ENCODE results near the gene SCYL1.
"Not testable (repeated sequence)": the region's sequence is repeated elsewhere in the genome, so short reads cannot be mapped to it uniquely, and the experiment has no call there.

Gene SCYL1

DNA sequence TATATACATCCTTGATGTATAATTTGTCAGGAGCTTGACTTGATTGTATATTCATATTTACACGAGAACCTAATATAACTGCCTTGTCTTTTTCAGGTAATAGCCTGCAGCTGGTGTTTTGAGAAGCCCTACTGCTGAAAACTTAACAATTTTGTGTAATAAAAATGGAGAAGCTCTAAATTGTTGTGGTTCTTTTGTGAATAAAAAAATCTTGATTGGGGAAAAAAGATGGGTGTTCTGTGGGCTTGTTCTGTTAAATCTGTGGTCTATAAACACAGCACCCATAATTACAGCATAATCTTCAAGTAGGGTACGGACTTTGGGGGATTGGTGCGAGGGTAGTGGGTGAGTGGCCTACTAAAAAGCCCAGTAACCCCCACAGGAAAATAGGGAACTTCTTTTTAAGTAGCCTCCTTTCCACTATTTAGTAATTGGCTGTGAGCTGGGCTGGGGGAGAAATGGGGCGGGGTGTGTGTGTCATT is 18.6 kb upstream of the SCYL1 start:
- no peak for DNase-seq

GRCh38 chr11:65506772-65507505 is 17.9 kb upstream of the SCYL1 start:
- DNase-seq: no peak

DNA sequence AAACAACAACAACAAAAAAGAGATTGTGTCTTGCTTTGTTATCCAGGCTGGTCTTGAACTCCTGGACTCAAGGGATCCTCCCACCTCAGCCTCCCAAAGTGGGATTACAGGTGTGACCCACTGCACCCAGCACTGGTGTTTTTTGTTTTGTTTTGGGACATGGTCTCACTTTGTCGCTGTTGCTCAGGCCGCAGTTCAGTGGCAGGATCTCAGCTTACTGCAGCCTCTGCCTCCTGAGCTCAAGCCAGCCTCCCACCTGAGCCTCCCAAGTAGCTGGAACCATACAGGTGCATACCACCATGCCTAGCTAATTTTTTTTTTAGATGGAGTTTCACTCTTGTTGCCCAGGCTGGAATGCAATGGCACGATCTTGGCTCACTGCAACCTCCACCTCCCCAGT is 12.6 kb upstream of the SCYL1 start:
- DNase-seq: not testable (repeated sequence)

DNA sequence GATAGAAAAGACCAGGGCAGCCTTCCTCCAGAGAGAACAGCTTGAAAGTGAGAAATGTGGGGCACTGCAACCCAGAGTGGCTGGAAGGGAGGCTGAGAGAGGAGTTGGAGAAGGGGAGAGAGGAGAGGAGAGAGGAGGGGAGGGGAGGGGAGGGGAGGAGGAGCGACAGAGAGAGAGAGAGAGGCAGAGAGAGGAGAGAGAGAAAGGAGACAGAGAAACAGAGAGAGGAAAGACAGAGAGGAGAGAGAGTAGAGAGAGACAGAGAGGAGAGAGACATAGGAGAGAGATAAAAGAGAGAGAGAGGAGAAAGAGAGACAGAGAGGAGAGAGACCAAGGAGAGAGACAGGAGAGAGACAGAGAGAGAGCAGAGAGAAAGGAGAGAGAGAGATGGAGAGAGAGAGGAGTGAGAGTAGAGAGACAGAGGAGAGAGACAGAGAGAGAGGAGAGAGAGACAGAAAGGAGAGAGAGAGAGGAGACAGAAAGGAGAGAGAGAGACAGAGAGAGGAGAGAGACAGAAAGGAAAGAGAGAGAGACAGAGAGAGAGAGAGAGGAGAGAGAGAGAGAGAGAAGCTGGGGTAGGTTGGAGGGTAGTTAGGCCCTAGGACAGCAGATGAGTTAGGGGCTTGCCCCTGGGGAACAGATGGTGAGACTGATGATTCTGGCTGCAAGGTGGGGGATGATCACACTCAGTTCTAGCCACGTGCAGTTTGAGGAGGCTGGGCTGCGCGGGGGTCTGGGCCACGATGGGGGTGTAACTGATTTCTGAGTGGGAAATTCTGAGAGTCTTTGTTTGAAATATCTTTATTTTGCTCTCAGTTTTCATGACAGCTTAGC is 8.5 kb upstream of the SCYL1 start:
- no peak for DNase-seq

DNA sequence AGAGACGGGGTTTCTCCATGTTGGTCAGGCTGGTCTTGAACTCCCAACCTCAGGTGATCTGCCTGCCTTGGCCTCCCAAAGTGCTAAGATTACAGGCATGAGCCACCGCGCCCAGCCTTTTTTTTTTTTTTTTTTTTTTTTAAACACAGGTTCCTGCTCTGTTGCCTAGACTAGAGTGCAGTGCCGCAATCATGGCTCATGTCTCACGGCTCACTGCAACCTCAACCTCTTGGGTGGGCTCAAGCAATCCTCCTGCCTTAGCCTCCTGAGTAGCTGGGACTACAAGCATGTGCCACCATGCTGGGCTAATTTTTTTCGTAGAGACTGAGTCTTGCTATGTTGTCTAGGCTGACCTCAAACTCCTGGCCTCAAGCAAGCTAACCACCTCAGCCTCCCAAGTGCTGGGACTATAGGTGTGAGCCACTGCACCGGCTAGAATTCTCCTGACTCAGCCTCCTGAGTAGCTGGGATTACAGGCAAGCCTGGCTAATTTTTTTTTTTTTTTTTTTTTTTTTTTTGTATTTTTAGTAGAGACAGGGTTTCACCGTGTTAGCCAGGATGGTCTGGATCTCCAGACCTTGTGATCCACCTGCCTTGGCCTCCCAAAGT is 5.8 kb upstream of the SCYL1 start:
- DNase-seq: not testable (repeated sequence)

DNA sequence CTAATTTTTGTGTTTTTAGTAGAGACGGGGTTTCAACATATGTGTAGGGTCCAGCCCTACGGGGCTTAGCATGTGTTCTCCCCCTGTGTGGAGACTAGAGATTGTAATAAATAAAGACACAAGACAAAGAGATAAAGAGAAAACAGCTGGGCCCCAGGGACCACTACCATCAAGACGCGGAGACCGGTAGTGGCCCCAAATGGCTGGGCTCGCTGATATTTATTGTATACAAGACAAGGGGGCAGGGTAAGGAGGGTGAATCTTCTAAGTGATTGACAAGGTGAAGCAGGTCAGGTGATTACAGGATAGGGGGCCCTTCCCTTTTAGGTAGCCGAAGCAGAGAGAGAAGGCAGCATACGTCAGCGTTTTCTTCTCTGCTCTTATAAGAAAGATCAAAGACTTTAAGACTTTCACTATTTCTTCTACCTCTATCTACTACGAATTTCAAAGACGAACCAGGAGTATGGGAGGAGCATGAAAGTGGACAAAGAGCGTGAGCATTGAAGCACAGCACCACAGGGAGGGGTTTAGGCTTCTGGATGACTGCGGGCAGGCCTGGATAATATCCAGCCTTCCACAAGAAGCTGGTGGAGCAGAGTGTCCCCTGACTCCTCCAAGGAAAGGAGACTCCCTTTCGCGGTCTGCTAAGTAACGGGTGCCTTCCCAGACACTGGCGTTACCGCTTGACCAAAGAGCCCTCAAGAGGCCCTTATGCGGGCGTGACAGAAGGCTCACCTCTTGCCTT is 2.9 kb upstream of the SCYL1 start:
- DNase-seq: not testable (repeated sequence)

GRCh38 chr11:65522718-65523630 is 1.9 kb upstream of the SCYL1 start:
- not testable (repeated sequence) for DNase-seq

DNA sequence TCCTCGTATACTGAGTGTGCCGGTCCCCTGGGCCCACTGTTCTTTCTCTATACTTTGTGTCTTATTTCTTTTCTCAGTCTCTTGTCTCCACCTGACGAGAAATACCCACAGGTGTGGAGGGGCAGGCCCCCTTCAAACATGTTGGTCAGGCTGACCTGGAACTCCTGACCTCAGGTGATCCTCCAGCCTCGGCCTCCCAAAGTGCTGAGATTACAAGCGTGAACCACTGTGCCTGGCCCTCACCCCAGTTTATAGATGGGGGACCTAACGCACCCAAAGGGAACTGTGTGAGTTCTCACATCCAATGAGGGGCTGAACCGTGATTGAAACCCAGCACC is 1.3 kb upstream of the SCYL1 start:
- DNase-seq: not testable (repeated sequence)

- DNase-seq: no peak
Measured at GRCh38 chr11:65524014-65524740, 706 bp upstream of the SCYL1 start.

- DNase-seq: no peak
Measured at GRCh38 chr11:65525546-65526480, 930 bp downstream of the SCYL1 start.

DNA sequence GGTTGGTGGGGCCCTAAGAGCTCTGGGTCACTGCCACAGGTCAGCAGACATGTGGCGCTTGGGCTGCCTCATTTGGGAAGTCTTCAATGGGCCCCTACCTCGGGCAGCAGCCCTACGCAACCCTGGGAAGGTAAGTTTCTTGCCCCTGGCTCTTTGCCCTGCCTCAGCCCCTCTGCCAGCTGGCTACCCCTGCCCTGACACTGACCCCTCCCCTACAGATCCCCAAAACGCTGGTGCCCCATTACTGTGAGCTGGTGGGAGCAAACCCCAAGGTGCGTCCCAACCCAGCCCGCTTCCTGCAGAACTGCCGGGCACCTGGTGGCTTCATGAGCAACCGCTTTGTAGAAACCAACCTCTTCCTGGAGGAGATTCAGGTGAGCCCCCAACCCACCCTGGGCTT is 1.9 kb downstream of the SCYL1 start:
- DNase-seq: no peak

- DNase-seq: no peak
Measured at GRCh38 chr11:65528819-65529350, 4.0 kb downstream of the SCYL1 start.

- DNase-seq: no peak
Measured at GRCh38 chr11:65529475-65530156, 4.7 kb downstream of the SCYL1 start.

DNA sequence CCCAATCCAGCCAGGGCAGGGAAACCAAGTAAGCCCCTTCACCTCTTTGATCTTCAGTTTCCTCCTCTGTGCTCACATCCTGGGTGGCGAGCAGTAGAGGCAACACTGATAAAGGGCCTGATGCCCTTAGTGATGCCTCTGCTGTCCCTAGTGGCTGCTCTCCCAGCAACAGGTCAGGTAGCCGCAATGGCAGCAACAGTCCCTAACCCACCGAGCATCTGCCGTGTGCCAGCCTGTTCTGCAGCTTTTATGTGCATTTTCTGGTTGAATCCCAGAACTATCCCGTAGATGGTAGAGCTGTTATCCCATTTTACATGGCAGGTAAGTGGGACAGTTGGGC is 5.2 kb downstream of the SCYL1 start:
- DNase-seq: no peak

DNA sequence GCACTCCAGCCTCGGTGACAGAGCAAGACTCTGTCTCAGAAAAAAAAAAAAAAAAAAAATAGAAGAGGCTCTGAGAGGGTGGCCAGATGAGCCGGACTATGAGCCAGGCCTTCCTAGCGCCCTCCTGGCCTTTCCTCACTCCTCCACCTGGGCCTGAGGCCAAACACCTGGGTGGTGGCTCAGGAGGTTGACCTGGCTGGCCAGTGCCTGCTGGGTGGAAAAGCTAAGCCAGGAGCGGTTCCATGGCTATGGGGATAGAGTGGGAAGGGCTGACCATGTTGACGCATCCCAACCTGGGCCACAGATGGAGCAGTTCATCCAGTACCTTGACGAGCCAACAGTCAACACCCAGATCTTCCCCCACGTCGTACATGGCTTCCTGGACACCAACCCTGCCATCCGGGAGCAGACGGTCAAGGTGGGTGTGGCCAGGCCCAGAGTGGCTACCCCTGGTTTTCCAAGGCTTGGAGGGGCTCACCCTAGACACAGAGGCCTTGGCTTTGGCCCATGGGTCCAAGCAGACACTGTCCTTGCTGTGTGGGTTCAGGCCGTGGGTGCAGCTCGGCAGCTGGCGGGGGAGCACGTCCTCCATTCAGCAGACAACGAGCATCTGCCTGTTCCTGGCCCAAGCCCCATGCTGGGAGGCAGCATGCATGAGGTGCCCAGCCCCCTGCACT is 7.6 kb downstream of the SCYL1 start:
- DNase-seq: no peak

DNA sequence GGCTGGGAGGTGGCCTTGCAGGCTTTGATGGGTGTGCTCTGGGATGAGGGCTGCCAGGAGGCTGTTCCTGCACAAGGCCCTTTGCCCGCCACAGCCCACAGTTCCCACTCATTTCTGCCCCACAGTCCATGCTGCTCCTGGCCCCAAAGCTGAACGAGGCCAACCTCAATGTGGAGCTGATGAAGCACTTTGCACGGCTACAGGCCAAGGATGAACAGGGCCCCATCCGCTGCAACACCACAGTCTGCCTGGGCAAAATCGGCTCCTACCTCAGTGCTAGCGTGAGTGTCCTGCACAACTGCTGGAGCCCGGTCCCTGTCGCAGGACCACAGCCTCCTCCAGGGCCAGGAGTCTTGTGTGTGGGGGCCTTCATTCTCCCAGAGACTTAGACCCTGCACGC is 10.2 kb downstream of the SCYL1 start:
- no peak for DNase-seq

- DNase-seq: no peak
Measured at GRCh38 chr11:65536412-65537295, 11.8 kb downstream of the SCYL1 start.

DNA sequence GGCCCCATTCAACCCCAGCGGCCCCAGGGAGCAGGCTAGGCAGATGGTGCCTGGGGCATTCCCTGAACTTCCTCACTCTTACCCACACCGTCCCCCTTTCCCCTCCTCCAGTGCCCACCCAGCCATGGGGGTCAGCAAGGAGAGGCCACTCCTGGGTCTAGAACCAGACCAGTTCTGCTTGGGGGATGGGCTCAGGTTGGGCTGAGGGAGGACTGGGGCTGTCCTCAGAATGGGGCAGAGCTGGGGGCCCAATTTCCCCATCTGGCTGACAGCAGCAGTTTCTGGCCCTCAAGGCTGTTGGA is 12.4 kb downstream of the SCYL1 start:
- no peak for DNase-seq

Measured in activated effector memory CD4-positive, alpha-beta T cell treated with Interleukin-2 at 50 U/mL for 16 hours (primary cell).